ENCODE measurements around the gene GULP1.
"Not testable (repeated sequence)": the region's sequence is repeated elsewhere in the genome, so short reads cannot be mapped to it uniquely, and the experiment has no call there.

Gene GULP1

GRCh38 chr2:188295067-188295685, 3.5 kb downstream of the GULP1 start:
- TF ChIP-seq CTCF (IDR thresholded peaks at IDR 0.05; ENCODE audit: borderline replicate concordance, extremely low read depth, low read length, poor library complexity, severe bottlenecking) (no peak), EZH2 (IDR thresholded peaks at IDR 0.05; ENCODE audit: borderline replicate concordance, low read depth, low read length, severe bottlenecking) (no peak)
- no peak for DNase-seq
- H3K36me3 ChIP-seq (ENCODE audit: insufficient read depth, low read length) = no peaks in the 10 kb centered on the region
- H3K79me2 ChIP-seq (ENCODE audit: insufficient read depth, low read length) = no peaks in the 10 kb centered on the region
- H3K4me1 ChIP-seq (ENCODE audit: insufficient read depth, low read length) = no peaks in the 10 kb centered on the region
- no peaks in the 10 kb centered on the region for H4K20me1 ChIP-seq (ENCODE audit: insufficient read depth, low read length)
- no peaks in the 10 kb centered on the region for H3K9me3 ChIP-seq (ENCODE audit: insufficient read depth, low read length, severe bottlenecking)
- H3K9ac ChIP-seq (ENCODE audit: low read depth, low read length) = no peak overlapping the region
- no peaks in the 10 kb centered on the region for H3K27me3 ChIP-seq (ENCODE audit: insufficient read depth, low read length, poor library complexity)
- no peak for ATAC-seq (ENCODE audit: insufficient read depth, low read depth)
- no peak overlapping the region for H3K4me3 ChIP-seq (ENCODE audit: low read depth in 1 of 2, low read length in 2 of 2)
- no peak overlapping the region for H3K27ac ChIP-seq (ENCODE audit: low read length)
- H3K4me2 ChIP-seq (ENCODE audit: insufficient read depth, low read length) = no peak overlapping the region
- no peak overlapping the region for H2AFZ ChIP-seq (ENCODE audit: low read depth, low read length)

GRCh38 chr2:188297978-188298377, 6.3 kb downstream of the GULP1 start:
- Histone ChIP-seq H3K4me3 (ENCODE audit: low read depth in 1 of 2, low read length in 2 of 2) (no peak overlapping the region), H3K27ac (ENCODE audit: low read length) (no peak overlapping the region), H2AFZ (ENCODE audit: low read depth, low read length) (no peak overlapping the region), H3K4me2 (ENCODE audit: insufficient read depth, low read length) (no peak overlapping the region), H3K9me3 (ENCODE audit: insufficient read depth, low read length, severe bottlenecking) (no peaks in the 10 kb centered on the region), H3K79me2 (ENCODE audit: insufficient read depth, low read length) (no peaks in the 10 kb centered on the region), H3K9ac (ENCODE audit: low read depth, low read length) (no peak overlapping the region), H3K4me1 (ENCODE audit: insufficient read depth, low read length) (no peaks in the 10 kb centered on the region), H4K20me1 (ENCODE audit: insufficient read depth, low read length) (no peaks in the 10 kb centered on the region), H3K36me3 (ENCODE audit: insufficient read depth, low read length) (no peaks in the 10 kb centered on the region), H3K27me3 (ENCODE audit: insufficient read depth, low read length, poor library complexity) (no peaks in the 10 kb centered on the region)
- TF ChIP-seq EZH2 (IDR thresholded peaks at IDR 0.05; ENCODE audit: borderline replicate concordance, low read depth, low read length, severe bottlenecking) (no peak), CTCF (IDR thresholded peaks at IDR 0.05; ENCODE audit: borderline replicate concordance, extremely low read depth, low read length, poor library complexity, severe bottlenecking) (no peak)
- ATAC-seq (ENCODE audit: insufficient read depth, low read depth) (no peak), DNase-seq (no peak)

- not testable (repeated sequence) for H2AFZ ChIP-seq (ENCODE audit: low read depth, low read length); H3K79me2 ChIP-seq (ENCODE audit: insufficient read depth, low read length); H4K20me1 ChIP-seq (ENCODE audit: insufficient read depth, low read length); H3K4me3 ChIP-seq (ENCODE audit: low read depth in 1 of 2, low read length in 2 of 2); H3K4me2 ChIP-seq (ENCODE audit: insufficient read depth, low read length); H3K4me1 ChIP-seq (ENCODE audit: insufficient read depth, low read length); DNase-seq; H3K27ac ChIP-seq (ENCODE audit: low read length); H3K27me3 ChIP-seq (ENCODE audit: insufficient read depth, low read length, poor library complexity); H3K9ac ChIP-seq (ENCODE audit: low read depth, low read length); ATAC-seq (ENCODE audit: insufficient read depth, low read depth); H3K9me3 ChIP-seq (ENCODE audit: insufficient read depth, low read length, severe bottlenecking); H3K36me3 ChIP-seq (ENCODE audit: insufficient read depth, low read length)
Measured at GRCh38 chr2:188298937-188299371, 7.3 kb downstream of the GULP1 start.

- TF ChIP-seq EZH2 (IDR thresholded peaks at IDR 0.05; ENCODE audit: borderline replicate concordance, low read depth, low read length, severe bottlenecking) (no peak), CTCF (IDR thresholded peaks at IDR 0.05; ENCODE audit: borderline replicate concordance, extremely low read depth, low read length, poor library complexity, severe bottlenecking) (no peak)
- Histone ChIP-seq H3K9me3 (ENCODE audit: insufficient read depth, low read length, severe bottlenecking) (no peaks in the 10 kb centered on the region), H3K27me3 (ENCODE audit: insufficient read depth, low read length, poor library complexity) (no peaks in the 10 kb centered on the region), H3K4me3 (ENCODE audit: low read depth in 1 of 2, low read length in 2 of 2) (no peak overlapping the region), H3K79me2 (ENCODE audit: insufficient read depth, low read length) (no peaks in the 10 kb centered on the region), H3K36me3 (ENCODE audit: insufficient read depth, low read length) (no peaks in the 10 kb centered on the region), H3K9ac (ENCODE audit: low read depth, low read length) (no peak overlapping the region), H3K27ac (ENCODE audit: low read length) (no peak overlapping the region), H2AFZ (ENCODE audit: low read depth, low read length) (no peak overlapping the region), H3K4me1 (ENCODE audit: insufficient read depth, low read length) (no peaks in the 10 kb centered on the region), H4K20me1 (ENCODE audit: insufficient read depth, low read length) (no peaks in the 10 kb centered on the region), H3K4me2 (ENCODE audit: insufficient read depth, low read length) (no peak overlapping the region)
- ATAC-seq (ENCODE audit: insufficient read depth, low read depth) (no peak), DNase-seq (no peak)
Measured at GRCh38 chr2:188303363-188304031, 11.8 kb downstream of the GULP1 start.

All from DND-41 (cell line).